Kidney (tissue), 14 donors: ENCODE results near the gene LOXL1. TPM values are rescaled to one million over a fixed set of nuclear protein-coding genes. Genes with fewer than 3 reads are reported as not detected.
A peak's percentile ranks its signal among the peaks of the same experiment; 100 is the strongest.

Experiments used
- DNase-seq, 5 donors: peaks; one replicate each; pipeline ENCODE4 v3.0.0-alpha.2; 2013 to 2020
- FAIRE-seq: peaks from 2 replicates; lab custom pipeline; 2012; peaks lifted over from hg19 to GRCh38; lab: Jason Lieb, UNC
- H3K27ac ChIP-seq, 2 donors: one replicate each; pipeline ENCODE4 v1.7.0; 2013; ENCODE audit warnings: low read depth in 2 of 2, low read length in 2 of 2, inconsistent platforms in 1 of 2
- H3K27me3 ChIP-seq: one replicate; pipeline ENCODE4 v1.7.1; 2013; ENCODE audit warnings: low read length, inconsistent platforms; ENCODE audit not compliant: control insufficient read depth, insufficient read depth
- H3K36me3 ChIP-seq, 3 donors: one replicate each; pipeline versions ENCODE4 v1.7.0 to v1.7.1; 2013; ENCODE audit warnings: low read length in 3 of 3, control low read depth in 1 of 3, inconsistent platforms in 1 of 3; ENCODE audit not compliant: insufficient read depth in 3 of 3, control insufficient read depth in 2 of 3
- H3K4me1 ChIP-seq, 3 donors: one replicate each; pipeline versions ENCODE4 v1.7.0 to v1.7.1; 2013; ENCODE audit warnings: low read length in 3 of 3, inconsistent platforms in 1 of 3, low read depth in 1 of 3; ENCODE audit not compliant: control insufficient read depth in 2 of 3, insufficient read depth in 2 of 3
- H3K4me3 ChIP-seq, 3 donors: one replicate each; pipeline versions ENCODE4 v1.7.0 to v1.8.1; 2013; ENCODE audit warnings: low read length in 3 of 3, control low read depth in 1 of 3, inconsistent platforms in 1 of 3
- H3K9ac ChIP-seq, 3 donors: one replicate each; pipeline versions ENCODE4 v1.7.0 to v1.7.1; 2013; ENCODE audit warnings: low read length in 3 of 3, control low read depth in 1 of 3, inconsistent platforms in 1 of 3
- H3K9me3 ChIP-seq, 3 donors: one replicate each; pipeline versions ENCODE4 v1.7.0 to v1.7.1; 2013; ENCODE audit warnings: low read length in 3 of 3, control low read depth in 1 of 3, inconsistent platforms in 1 of 3; ENCODE audit not compliant: control insufficient read depth in 2 of 3, insufficient read depth in 1 of 3
- CTCF ChIP-seq: IDR thresholded peaks from 3 replicates; pipeline ENCODE4 v1.5.1; 2012; ENCODE audit warnings: mild to moderate bottlenecking, moderate library complexity, borderline replicate concordance; ENCODE audit not compliant: insufficient read depth; ENCODE audit errors: extremely low read depth
- intact Hi-C: fragments of 100-400 bp; cut with DNase I; formaldehyde crosslinking; loops from one replicate; pipeline ENCODE4 v1.11.1; 2022
- polyA plus RNA-seq: library from polyadenylated mRNA; stranded (reverse); fragments of 350-450 nt; fragmentation: Illumina TruSeq; extraction: RNeasy Lipid Tissue Mini Kit (QIAGEN cat#74804); gene quantifications from one replicate; pipeline ENCODE4 v1.2.3, GENCODE V29; 2014; ENCODE audit warnings: low read depth, low replicate concordance; ENCODE audit not compliant: insufficient read depth
- total RNA-seq: library from RNA; stranded (reverse); fragmentation: NEBNext Ultra II Directional; extraction: Animal tissue kit (Norgen Biotek cat#: 25700); gene quantifications from one replicate; pipeline ENCODE4 v1.2.1, GENCODE V29; 2021
- donor health status: control.
- donor health status: control.
- donor health status: control.
- donor health status: control.
- donor health status: control.
- donor health status: DM: yes; HTN: yes; CAD: no.
- donor health status: Normal renal cell carcinoma (clear cell type).

Gene LOXL1
- total and polyA plus RNA-seq, 2 donors from 2014 or later = 33.2 to 35.1 TPM

- no peak for FAIRE-seq
- no peak overlapping the region for H3K4me3 ChIP-seq
These were observed 56.1 kb downstream of the LOXL1 start for GRCh38 chr15:73982222-73982962.

GRCh38 chr15:73983211-73983727 is 57.0 kb downstream of the LOXL1 start:
- Histone ChIP-seq H3K27ac (peak overlapping the region; percentile 79 to 85), H3K9me3 (no peaks in the 10 kb centered on the region), H3K36me3 (no peaks in the 10 kb centered on the region), H3K4me1 (peaks cover 0 to 34% (median 14%) of the 10 kb centered on the region in 3 donors), H3K9ac (peak overlapping the region in 2 of 3 donors; percentile 19 to 31), H3K4me3 (no peak overlapping the region), H3K27me3 (no peaks in the 10 kb centered on the region)
- no peak for FAIRE-seq
- intact Hi-C loops = loop anchor here (10.0 kb wide), 1 partner anchor 62 kb away; no protein-coding TSS in a partner anchor
- DNase-seq = peak in 2 of 5 donors; percentile 34 to 95
- TF ChIP-seq CTCF = no peak

More at GRCh38 chr15:73982222-73982962, 56.1 kb downstream of the LOXL1 start:
- intact Hi-C loops = loop anchor here (10.0 kb wide), 1 partner anchor 62 kb away; no protein-coding TSS in a partner anchor
- DNase-seq = peak; percentile 65 to 96 (median 85)
- TF ChIP-seq CTCF = no peak
- no peaks in the 10 kb centered on the region for H3K27me3 ChIP-seq
- no peaks in the 10 kb centered on the region for H3K36me3 ChIP-seq
- peak overlapping the region; percentile 79 to 85 for H3K27ac ChIP-seq
- H3K4me1 ChIP-seq = peaks cover 0 to 33% (median 13%) of the 10 kb centered on the region in 3 donors
- H3K9ac ChIP-seq = peak overlapping the region in 2 of 3 donors; percentile 6 to 17
- H3K9me3 ChIP-seq = no peaks in the 10 kb centered on the region

GRCh38 chr15:73983773-73984172 is 57.5 kb downstream of the LOXL1 start:
- H3K4me3 ChIP-seq = no peak overlapping the region
- H3K9ac ChIP-seq = no peak overlapping the region
- H3K9me3 ChIP-seq = no peaks in the 10 kb centered on the region
- H3K27ac ChIP-seq = peak overlapping the region; percentile 79 to 85
- DNase-seq (peak in 1 of 5 donors; percentile 61), FAIRE-seq (no peak)
- H3K27me3 ChIP-seq = no peaks in the 10 kb centered on the region
- intact Hi-C loops = loop anchor here (10.0 kb wide), 1 partner anchor 61 kb away; no protein-coding TSS in a partner anchor
- H3K36me3 ChIP-seq = no peaks in the 10 kb centered on the region
- H3K4me1 ChIP-seq = peaks cover 0 to 37% (median 14%) of the 10 kb centered on the region in 3 donors
- no peak for TF ChIP-seq CTCF
